DND-41 (cell line): Measurements from ENCODE around the gene OR4C5.

Experiments used
- CTCF ChIP-seq: IDR thresholded peaks from 2 replicates; pipeline ENCODE4 v1.5.1; 2012; ENCODE audit warnings: borderline replicate concordance, low read length, moderate library complexity, mild to moderate bottlenecking; ENCODE audit not compliant: poor library complexity, severe bottlenecking; ENCODE audit errors: extremely low read depth
- EZH2 ChIP-seq: IDR thresholded peaks from 3 replicates; pipeline ENCODE4 v1.6.1; 2012; ENCODE audit warnings: borderline replicate concordance, low read depth, mild to moderate bottlenecking, moderate library complexity, low read length, inconsistent platforms; ENCODE audit not compliant: severe bottlenecking

GRCh38 chr11:48384670-48385069 lies 18.4 kb upstream of the OR4C5 start:
- peak; percentile 48 for TF ChIP-seq CTCF
- TF ChIP-seq EZH2, result no peak
